HG03354 (cell line): Measurements from ENCODE around the gene SORCS1.

ENCODE experiments used
- ATAC-seq: cut with Tn5 transposase; IDR thresholded peaks from one replicate; pipeline ENCODE4 v1.9.1; 2021; ENCODE audit warnings: mild to moderate bottlenecking; ENCODE audit not compliant: unreplicated experiment, poor library complexity, severe bottlenecking

SORCS1 gene

GRCh38 chr10:106577266-106577665 lies 587.2 kb downstream of the SORCS1 start:
- no peak for ATAC-seq

- no peak for ATAC-seq
These were observed 588.0 kb downstream of the SORCS1 start for GRCh38 chr10:106576534-106576933.

GRCh38 chr10:106573106-106573505 lies 591.4 kb downstream of the SORCS1 start:
- ATAC-seq: no peak

GRCh38 chr10:106571192-106571946 lies 593.1 kb downstream of the SORCS1 start:
- no peak for ATAC-seq

- ATAC-seq: no peak
These were observed 594.2 kb downstream of the SORCS1 start for GRCh38 chr10:106570268-106570667.

- no peak for ATAC-seq
These were observed 596.9 kb downstream of the SORCS1 start for GRCh38 chr10:106567629-106568028.

- ATAC-seq: no peak
These were observed 597.6 kb downstream of the SORCS1 start for GRCh38 chr10:106566873-106567272.

- no peak for ATAC-seq
These were observed 599.0 kb downstream of the SORCS1 start for GRCh38 chr10:106565546-106565945.

GRCh38 chr10:106563384-106563783 lies 601.1 kb downstream of the SORCS1 start:
- ATAC-seq: no peak

- no peak for ATAC-seq
These were observed 603.4 kb downstream of the SORCS1 start for GRCh38 chr10:106560925-106561640.

- ATAC-seq: no peak
These were observed 605.1 kb downstream of the SORCS1 start for GRCh38 chr10:106559442-106559841.

- no peak for ATAC-seq
These were observed 606.4 kb downstream of the SORCS1 start for GRCh38 chr10:106557951-106558733.

GRCh38 chr10:106557053-106557452 lies 607.5 kb downstream of the SORCS1 start:
- ATAC-seq: no peak

- ATAC-seq: no peak
These were observed 608.9 kb downstream of the SORCS1 start for GRCh38 chr10:106555599-106555998.

GRCh38 chr10:106551501-106552062 lies 612.9 kb downstream of the SORCS1 start:
- ATAC-seq: no peak

GRCh38 chr10:106548832-106549231 lies 615.7 kb downstream of the SORCS1 start:
- no peak for ATAC-seq

- no peak for ATAC-seq
These were observed 617.4 kb downstream of the SORCS1 start for GRCh38 chr10:106547047-106547635.

GRCh38 chr10:106542461-106542860 lies 622.0 kb downstream of the SORCS1 start:
- no peak for ATAC-seq

- no peak for ATAC-seq
These were observed 623.9 kb downstream of the SORCS1 start for GRCh38 chr10:106540645-106541044.

GRCh38 chr10:106537866-106538265 lies 626.6 kb downstream of the SORCS1 start:
- no peak for ATAC-seq
